Measurements from ENCODE around the gene A3GALT2.

A3GALT2 gene

GRCh38 chr1:33341190-33341589 lies 20.3 kb upstream of the A3GALT2 start:
- Histone ChIP-seq H4K8ac (ENCODE audit: low read length) (no peak overlapping the region), H2BK15ac (ENCODE audit: low read depth, poor library complexity, severe bottlenecking) (no peak overlapping the region), H3K4me3 (ENCODE audit: insufficient read depth in 1 of 2, low read depth in 1 of 2, low read length in 2 of 2) (peak overlapping the region in 1 of 2 experiments; percentile 68), H3K23ac (ENCODE audit: low read length in 2 of 2) (no peak overlapping the region), H3K14ac (ENCODE audit: low read length in 2 of 2) (no peak overlapping the region), H2BK5ac (ENCODE audit: low read depth, low read length, poor library complexity, severe bottlenecking) (peak overlapping the region; percentile 35), H3K9ac (ENCODE audit: low read length) (peak overlapping the region; percentile 80), H3K27me3 (ENCODE audit: control insufficient read depth in 1 of 2, insufficient read depth in 1 of 2, low read length in 2 of 2) (no peaks in the 10 kb centered on the region), H2BK12ac (ENCODE audit: low read length in 2 of 2) (no peak overlapping the region), H2AK5ac (ENCODE audit: low read length, severe bottlenecking) (peak overlapping the region; percentile 53), H2BK120ac (ENCODE audit: low read depth, low read length) (no peak overlapping the region), H3K18ac (ENCODE audit: low read depth in 1 of 2, low read length in 2 of 2) (peak overlapping the region; percentile 46 to 64), H3K9me3 (ENCODE audit: control insufficient read depth, low read length) (no peaks in the 10 kb centered on the region), H3K27ac (ENCODE audit: low read length, poor library complexity, severe bottlenecking) (peak overlapping the region; percentile 92), H3K4ac (ENCODE audit: low read depth in 1 of 2, low read length in 2 of 2) (peak overlapping the region; percentile 40 to 46), H3K36me3 (ENCODE audit: control insufficient read depth in 1 of 2, insufficient read depth in 2 of 2, low read depth in 1 of 2, low read length in 2 of 2) (peaks cover 13 to 52% of the 10 kb centered on the region in 2 experiments), H3K4me1 (ENCODE audit: control insufficient read depth, insufficient read depth, low read depth, low read length) (peaks cover 39% of the 10 kb centered on the region), H2AFZ (ENCODE audit: low read depth, low read length) (no peak overlapping the region), H3K79me1 (replicated peaks; ENCODE audit: low read length, poor library complexity, severe bottlenecking) (no peaks in the 10 kb centered on the region), H4K91ac (ENCODE audit: low read length) (no peak overlapping the region), H3K4me2 (ENCODE audit: low read length, poor library complexity, severe bottlenecking) (peak overlapping the region; percentile 20)
- DNase-seq = no peak
- 84% methylated on average over 6 of the region's 6 CpGs for WGBS

- 56% methylated on average over 2 of the region's 2 CpGs for WGBS
Observed at GRCh38 chr1:33339413-33339812, 18.5 kb upstream of the A3GALT2 start.

GRCh38 chr1:33338440-33339211 lies 17.7 kb upstream of the A3GALT2 start:
- Histone ChIP-seq H3K36me3 (ENCODE audit: control insufficient read depth in 1 of 2, insufficient read depth in 2 of 2, low read depth in 1 of 2, low read length in 2 of 2) (peaks cover 25 to 47% of the 10 kb centered on the region in 2 experiments), H2AK5ac (ENCODE audit: low read length, severe bottlenecking) (peak overlapping the region; percentile 78), H3K14ac (ENCODE audit: low read length in 2 of 2) (no peak overlapping the region), H3K27me3 (ENCODE audit: control insufficient read depth in 1 of 2, insufficient read depth in 1 of 2, low read length in 2 of 2) (no peaks in the 10 kb centered on the region), H3K4me1 (ENCODE audit: control insufficient read depth, insufficient read depth, low read depth, low read length) (peaks cover 41% of the 10 kb centered on the region), H3K4me2 (ENCODE audit: low read length, poor library complexity, severe bottlenecking) (peak overlapping the region; percentile 20), H3K9ac (ENCODE audit: low read length) (peak overlapping the region; percentile 80), H2BK120ac (ENCODE audit: low read depth, low read length) (peak overlapping the region; percentile 29), H3K23ac (ENCODE audit: low read length in 2 of 2) (no peak overlapping the region), H2AFZ (ENCODE audit: low read depth, low read length) (no peak overlapping the region), H3K79me1 (replicated peaks; ENCODE audit: low read length, poor library complexity, severe bottlenecking) (no peaks in the 10 kb centered on the region), H3K27ac (ENCODE audit: low read length, poor library complexity, severe bottlenecking) (peak overlapping the region; percentile 84), H3K4ac (ENCODE audit: low read depth in 1 of 2, low read length in 2 of 2) (peak overlapping the region in 1 of 2 experiments; percentile 13), H4K91ac (ENCODE audit: low read length) (peak overlapping the region; percentile 16), H4K8ac (ENCODE audit: low read length) (no peak overlapping the region), H2BK15ac (ENCODE audit: low read depth, poor library complexity, severe bottlenecking) (no peak overlapping the region), H3K18ac (ENCODE audit: low read depth in 1 of 2, low read length in 2 of 2) (peak overlapping the region; percentile 40 to 82), H3K9me3 (ENCODE audit: control insufficient read depth, low read length) (no peaks in the 10 kb centered on the region), H2BK12ac (ENCODE audit: low read length in 2 of 2) (no peak overlapping the region), H3K4me3 (ENCODE audit: insufficient read depth in 1 of 2, low read depth in 1 of 2, low read length in 2 of 2) (peak overlapping the region in 1 of 2 experiments; percentile 49), H2BK5ac (ENCODE audit: low read depth, low read length, poor library complexity, severe bottlenecking) (peak overlapping the region; percentile 54)
- peak; percentile 97 for DNase-seq
- 38% methylated on average over 13 of the region's 14 CpGs for WGBS

More at GRCh38 chr1:33339413-33339812, 18.5 kb upstream of the A3GALT2 start:
- H3K14ac ChIP-seq (ENCODE audit: low read length in 2 of 2) = no peak overlapping the region
- peak overlapping the region; percentile 68 for H2AK5ac ChIP-seq (ENCODE audit: low read length, severe bottlenecking)
- H2AFZ ChIP-seq (ENCODE audit: low read depth, low read length) = no peak overlapping the region
- H4K8ac ChIP-seq (ENCODE audit: low read length) = peak overlapping the region; percentile 20
- H2BK120ac ChIP-seq (ENCODE audit: low read depth, low read length) = no peak overlapping the region
- H3K27me3 ChIP-seq (ENCODE audit: control insufficient read depth in 1 of 2, insufficient read depth in 1 of 2, low read length in 2 of 2) = no peaks in the 10 kb centered on the region
- no peaks in the 10 kb centered on the region for H3K79me1 ChIP-seq (replicated peaks; ENCODE audit: low read length, poor library complexity, severe bottlenecking)
- no peak overlapping the region for H2BK15ac ChIP-seq (ENCODE audit: low read depth, poor library complexity, severe bottlenecking)
- H2BK12ac ChIP-seq (ENCODE audit: low read length in 2 of 2) = peak overlapping the region in 1 of 2 experiments; percentile 29
- peak overlapping the region in 1 of 2 experiments; percentile 40 for H3K23ac ChIP-seq (ENCODE audit: low read length in 2 of 2)
- peak overlapping the region in 1 of 2 experiments; percentile 46 for H3K4me3 ChIP-seq (ENCODE audit: insufficient read depth in 1 of 2, low read depth in 1 of 2, low read length in 2 of 2)
- peak overlapping the region; percentile 84 for H3K27ac ChIP-seq (ENCODE audit: low read length, poor library complexity, severe bottlenecking)
- peak overlapping the region in 1 of 2 experiments; percentile 88 for H3K4ac ChIP-seq (ENCODE audit: low read depth in 1 of 2, low read length in 2 of 2)
- H3K9ac ChIP-seq (ENCODE audit: low read length) = peak overlapping the region; percentile 80
- H4K91ac ChIP-seq (ENCODE audit: low read length) = peak overlapping the region; percentile 53
- H3K4me2 ChIP-seq (ENCODE audit: low read length, poor library complexity, severe bottlenecking) = no peak overlapping the region
- H3K36me3 ChIP-seq (ENCODE audit: control insufficient read depth in 1 of 2, insufficient read depth in 2 of 2, low read depth in 1 of 2, low read length in 2 of 2) = peaks cover 20 to 52% of the 10 kb centered on the region in 2 experiments
- no peak overlapping the region for H2BK5ac ChIP-seq (ENCODE audit: low read depth, low read length, poor library complexity, severe bottlenecking)
- DNase-seq = no peak
- peak overlapping the region; percentile 25 to 82 for H3K18ac ChIP-seq (ENCODE audit: low read depth in 1 of 2, low read length in 2 of 2)
- peaks cover 38% of the 10 kb centered on the region for H3K4me1 ChIP-seq (ENCODE audit: control insufficient read depth, insufficient read depth, low read depth, low read length)
- no peaks in the 10 kb centered on the region for H3K9me3 ChIP-seq (ENCODE audit: control insufficient read depth, low read length)

GRCh38 chr1:33338048-33338439 lies 17.1 kb upstream of the A3GALT2 start:
- H3K4ac ChIP-seq (ENCODE audit: low read depth in 1 of 2, low read length in 2 of 2) = no peak overlapping the region

More at GRCh38 chr1:33338048-33338439, 17.1 kb upstream of the A3GALT2 start:
- H2BK5ac ChIP-seq (ENCODE audit: low read depth, low read length, poor library complexity, severe bottlenecking) = no peak overlapping the region
- H3K18ac ChIP-seq (ENCODE audit: low read depth in 1 of 2, low read length in 2 of 2) = peak overlapping the region in 1 of 2 experiments; percentile 40
- peak overlapping the region; percentile 5 for H2AK5ac ChIP-seq (ENCODE audit: low read length, severe bottlenecking)
- no peaks in the 10 kb centered on the region for H3K79me1 ChIP-seq (replicated peaks; ENCODE audit: low read length, poor library complexity, severe bottlenecking)
- peak overlapping the region; percentile 84 for H3K27ac ChIP-seq (ENCODE audit: low read length, poor library complexity, severe bottlenecking)
- 50% methylated on average over 1 of the region's 1 CpG for WGBS
- no peak overlapping the region for H2AFZ ChIP-seq (ENCODE audit: low read depth, low read length)
- H3K4me1 ChIP-seq (ENCODE audit: control insufficient read depth, insufficient read depth, low read depth, low read length) = peaks cover 41% of the 10 kb centered on the region
- H3K9me3 ChIP-seq (ENCODE audit: control insufficient read depth, low read length) = no peaks in the 10 kb centered on the region
- H3K4me3 ChIP-seq (ENCODE audit: insufficient read depth in 1 of 2, low read depth in 1 of 2, low read length in 2 of 2) = peak overlapping the region in 1 of 2 experiments; percentile 49
- H3K27me3 ChIP-seq (ENCODE audit: control insufficient read depth in 1 of 2, insufficient read depth in 1 of 2, low read length in 2 of 2) = no peaks in the 10 kb centered on the region
- peak overlapping the region; percentile 29 for H2BK120ac ChIP-seq (ENCODE audit: low read depth, low read length)
- H3K23ac ChIP-seq (ENCODE audit: low read length in 2 of 2) = no peak overlapping the region
- H2BK15ac ChIP-seq (ENCODE audit: low read depth, poor library complexity, severe bottlenecking) = no peak overlapping the region
- H3K36me3 ChIP-seq (ENCODE audit: control insufficient read depth in 1 of 2, insufficient read depth in 2 of 2, low read depth in 1 of 2, low read length in 2 of 2) = peaks cover 28 to 50% of the 10 kb centered on the region in 2 experiments
- peak; percentile 66 for DNase-seq
- peak overlapping the region; percentile 67 for H4K8ac ChIP-seq (ENCODE audit: low read length)
- no peak overlapping the region for H3K4me2 ChIP-seq (ENCODE audit: low read length, poor library complexity, severe bottlenecking)
- peak overlapping the region; percentile 16 for H4K91ac ChIP-seq (ENCODE audit: low read length)
- no peak overlapping the region for H3K14ac ChIP-seq (ENCODE audit: low read length in 2 of 2)
- H2BK12ac ChIP-seq (ENCODE audit: low read length in 2 of 2) = peak overlapping the region in 1 of 2 experiments; percentile 59
- peak overlapping the region; percentile 80 for H3K9ac ChIP-seq (ENCODE audit: low read length)

All from mesenchymal stem cell (in vitro differentiated cells and primary cell).